ENCODE results near the gene SPATA13. TPM values are rescaled to one million over a fixed set of nuclear protein-coding genes. Genes with fewer than 3 reads are reported as not detected.

SPATA13 gene
- total and polyA plus RNA-seq, 10 donors: 12.0 to 185 (median 125) TPM

DNA sequence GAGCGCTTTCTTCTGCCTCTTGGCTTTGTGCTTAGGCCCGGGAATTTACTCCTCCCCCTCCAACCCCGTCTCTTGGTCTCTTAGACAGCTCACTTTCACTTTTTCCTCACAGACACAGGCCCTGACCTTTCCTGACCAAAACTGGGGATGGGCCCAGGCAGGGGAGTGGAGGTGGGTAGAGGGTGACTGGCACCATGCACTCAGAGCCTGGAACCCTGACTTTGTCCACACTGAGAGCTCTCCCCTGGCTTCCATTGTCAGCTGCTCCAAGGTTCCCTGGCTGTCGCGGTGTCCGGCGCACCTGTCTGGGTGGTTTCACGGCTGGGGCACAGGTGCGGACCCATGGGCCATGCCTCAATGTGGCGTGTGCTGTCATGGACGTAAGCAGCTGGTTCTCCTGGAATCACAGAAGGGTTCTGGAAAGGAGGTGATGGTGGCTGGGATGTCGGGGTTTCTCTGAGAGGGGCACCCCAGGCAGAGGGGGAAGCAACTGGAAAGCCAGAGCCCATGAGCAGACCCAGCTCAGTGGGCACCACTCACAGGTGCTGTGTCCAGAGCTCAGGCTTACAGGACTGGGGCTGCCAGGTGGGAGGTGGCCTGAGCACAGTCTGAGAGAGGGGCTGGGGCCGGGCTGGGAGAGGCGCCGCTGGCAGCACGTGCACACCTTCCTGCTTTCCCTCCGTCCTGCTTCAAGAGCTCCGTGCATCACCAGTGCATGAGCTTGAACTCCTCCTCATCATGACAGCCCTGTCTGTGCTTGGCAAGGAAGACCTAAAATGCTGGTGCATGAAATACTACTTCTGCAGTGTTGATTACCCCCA is 120.9 kb downstream of the SPATA13 start:
- Histone ChIP-seq H3K27me3 (replicated peaks in 1 of 7) (no peaks in the 10 kb centered on the region), H3K9me3 (no peaks in the 10 kb centered on the region), H3K4me3 (peak overlapping the region in 1 of 8 donors; percentile 3), H3K27ac (peak overlapping the region in 7 of 8 donors; percentile 29 to 96 (median 82)), H3K4me1 (peaks cover 32 to 76% (median 63%) of the 10 kb centered on the region in 6 donors), H3K36me3 (peaks cover 0 to 74% (median 35%) of the 10 kb centered on the region in 6 donors)
- WGBS, 5 donors: 79 to 90% (median 84%) methylated on average over 16 to 18 of the region's 18 CpGs
- no peak for DNase-seq
- no peak for TF ChIP-seq POLR2A (IDR thresholded peaks at IDR 0.05)
- TF ChIP-seq POLR2AphosphoS5 (IDR thresholded peaks at IDR 0.05): peak in 1 of 3 donors; percentile 56
- TF ChIP-seq CTCF (IDR thresholded peaks at IDR 0.05 in 8 of 11, conservative IDR thresholded peaks at IDR 0.05 in 3 of 11): no peak
- intact Hi-C loops (cut with DNase I; ENCODE audit: low total_unique reads): no loop called here

DNA sequence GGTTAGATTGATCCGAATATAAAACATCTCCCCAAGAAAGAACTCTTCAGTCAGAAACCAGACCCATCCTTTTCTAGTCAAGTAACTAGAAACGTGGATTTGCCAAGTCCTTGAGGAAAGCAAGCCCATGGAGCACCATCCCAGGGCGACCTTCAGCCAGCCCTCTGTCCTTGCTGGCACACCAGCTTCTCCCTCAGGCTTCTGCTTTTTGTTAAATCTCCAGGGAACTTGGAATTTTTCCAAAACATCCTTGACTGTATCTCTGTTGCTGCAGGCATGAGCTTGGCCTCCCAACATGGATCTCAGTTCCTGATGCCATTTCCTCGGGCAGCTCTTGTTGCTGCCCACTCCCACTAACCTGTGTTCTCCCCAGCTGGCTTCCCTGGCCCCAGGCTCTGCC is 121.7 kb downstream of the SPATA13 start:
- Histone ChIP-seq H3K27ac (peak overlapping the region in 6 of 8 donors; percentile 16 to 93 (median 77)), H3K4me3 (no peak overlapping the region), H3K4me1 (peaks cover 26 to 68% (median 55%) of the 10 kb centered on the region in 6 donors), H3K36me3 (peaks cover 0 to 82% (median 44%) of the 10 kb centered on the region in 6 donors), H3K9me3 (no peaks in the 10 kb centered on the region), H3K27me3 (replicated peaks in 1 of 7) (no peaks in the 10 kb centered on the region)
- no peak for TF ChIP-seq POLR2AphosphoS5 (IDR thresholded peaks at IDR 0.05)
- no peak for TF ChIP-seq POLR2A (IDR thresholded peaks at IDR 0.05)
- TF ChIP-seq CTCF (IDR thresholded peaks at IDR 0.05 in 8 of 11, conservative IDR thresholded peaks at IDR 0.05 in 3 of 11): no peak
- no peak for DNase-seq
- intact Hi-C loops (cut with DNase I; ENCODE audit: low total_unique reads): no loop called here
- 55 to 77% (median 68%) methylated on average over 4 of the region's 4 CpGs for WGBS, 5 donors

- H3K36me3 ChIP-seq: peaks cover 6 to 100% (median 71%) of the 10 kb centered on the region in 6 donors
- no peaks in the 10 kb centered on the region for H3K9me3 ChIP-seq
- intact Hi-C loops (cut with DNase I; ENCODE audit: low total_unique reads): no loop called here
- H3K4me1 ChIP-seq: peaks cover 17 to 67% (median 34%) of the 10 kb centered on the region in 6 donors
- no peak overlapping the region for H3K4me3 ChIP-seq
- TF ChIP-seq CTCF (IDR thresholded peaks at IDR 0.05 in 8 of 11, conservative IDR thresholded peaks at IDR 0.05 in 3 of 11): no peak
- no peak for TF ChIP-seq POLR2A (IDR thresholded peaks at IDR 0.05)
- TF ChIP-seq POLR2AphosphoS5 (IDR thresholded peaks at IDR 0.05): no peak
- WGBS, 5 donors: 88 to 96% (median 90%) methylated on average over 10 of the region's 10 CpGs
- no peak overlapping the region for H3K27ac ChIP-seq
- DNase-seq: no peak
- H3K27me3 ChIP-seq (replicated peaks in 1 of 7): no peaks in the 10 kb centered on the region
Measured at GRCh38 chr13:24284889-24285565, 124.5 kb downstream of the SPATA13 start.

DNA sequence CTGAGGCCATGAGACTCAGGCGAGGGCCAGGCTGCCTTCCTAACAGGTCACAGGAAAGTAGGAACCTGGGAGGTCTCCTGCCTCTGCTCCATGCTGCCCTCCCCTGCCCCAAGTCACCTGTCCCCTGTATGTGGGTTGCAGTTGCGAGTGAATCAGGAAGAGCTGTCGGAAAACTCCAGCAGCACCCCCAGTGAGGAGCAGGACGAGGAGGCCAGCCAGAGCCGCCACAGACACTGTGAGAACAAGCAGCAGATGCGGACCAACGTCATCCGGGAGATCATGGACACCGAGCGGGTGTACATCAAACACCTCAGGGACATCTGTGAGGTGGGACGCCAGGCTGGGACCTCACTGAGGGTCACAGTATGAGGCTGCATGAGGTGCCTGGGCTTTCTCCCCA is 126.1 kb downstream of the SPATA13 start:
- no peak for DNase-seq
- no peak overlapping the region for H3K27ac ChIP-seq
- WGBS, 5 donors: 89 to 96% (median 91%) methylated on average over 8 to 11 of the region's 11 CpGs
- H3K9me3 ChIP-seq: no peaks in the 10 kb centered on the region
- H3K27me3 ChIP-seq (replicated peaks in 1 of 7): no peaks in the 10 kb centered on the region
- H3K36me3 ChIP-seq: peaks cover 13 to 100% (median 86%) of the 10 kb centered on the region in 6 donors
- peaks cover 4 to 51% (median 19%) of the 10 kb centered on the region in 6 donors for H3K4me1 ChIP-seq
- intact Hi-C loops (cut with DNase I; ENCODE audit: low total_unique reads): no loop called here
- no peak for TF ChIP-seq CTCF (IDR thresholded peaks at IDR 0.05 in 8 of 11, conservative IDR thresholded peaks at IDR 0.05 in 3 of 11)
- TF ChIP-seq POLR2A (IDR thresholded peaks at IDR 0.05): no peak
- TF ChIP-seq POLR2AphosphoS5 (IDR thresholded peaks at IDR 0.05): peak in 1 of 3 donors; percentile 16
- no peak overlapping the region for H3K4me3 ChIP-seq
